HEK293 (cell line): ENCODE data around the gene CCDC112.

ENCODE experiments used
- KLF8 ChIP-seq: fragments of 450-650 bp; formaldehyde crosslinking; IDR thresholded peaks from 2 replicates; pipeline ENCODE4 v1.5.1; 2016; ENCODE audit warnings: missing biosample characterization, missing genetic modification characterization
- PRDM1 ChIP-seq: fragments of 450-650 bp; formaldehyde crosslinking; IDR thresholded peaks from 2 replicates; pipeline ENCODE4; 2016; ENCODE audit warnings: missing biosample characterization, missing genetic modification characterization
- RBAK ChIP-seq: fragments of 450-650 bp; formaldehyde crosslinking; IDR thresholded peaks from 2 replicates; pipeline ENCODE4 v1.5.1; 2016; ENCODE audit warnings: missing biosample characterization, missing genetic modification characterization
- SP2 ChIP-seq: fragments of 450-650 bp; formaldehyde crosslinking; IDR thresholded peaks from 2 replicates; pipeline ENCODE4 v1.5.1; 2016; ENCODE audit warnings: missing biosample characterization, missing genetic modification characterization
- SP3 ChIP-seq: fragments of 450-650 bp; formaldehyde crosslinking; IDR thresholded peaks from 2 replicates; pipeline ENCODE4 v1.5.1; 2016; ENCODE audit warnings: missing biosample characterization, missing genetic modification characterization
- SP7 ChIP-seq: fragments of 450-650 bp; formaldehyde crosslinking; IDR thresholded peaks from 2 replicates; pipeline ENCODE4 v1.5.1; 2016; ENCODE audit warnings: missing biosample characterization, missing genetic modification characterization
- ZNF184 ChIP-seq: fragments of 450-650 bp; IDR thresholded peaks from 2 replicates; pipeline ENCODE4 v1.5.1; 2018; ENCODE audit warnings: missing biosample characterization, mild to moderate bottlenecking, missing genetic modification characterization
- ZNF335 ChIP-seq: fragments of 450-650 bp; formaldehyde crosslinking; conservative IDR thresholded peaks from 2 replicates; pipeline ENCODE4 v1.5.1; 2016; ENCODE audit warnings: missing biosample characterization, missing genetic modification characterization
- ZNF473 ChIP-seq: fragments of 450-650 bp; formaldehyde crosslinking; IDR thresholded peaks from 2 replicates; pipeline ENCODE4 v1.5.1; 2017; ENCODE audit warnings: missing biosample characterization, missing genetic modification characterization
- ZNF501 ChIP-seq: fragments of 450-650 bp; formaldehyde crosslinking; IDR thresholded peaks from 2 replicates; pipeline ENCODE4 v1.5.1; 2016; ENCODE audit warnings: missing biosample characterization, missing genetic modification characterization
- ZNF549 ChIP-seq: fragments of 450-650 bp; IDR thresholded peaks from 2 replicates; pipeline ENCODE4 v1.5.1; 2018; ENCODE audit warnings: missing biosample characterization, missing genetic modification characterization, mild to moderate bottlenecking, inconsistent platforms, moderate library complexity
- ZNF600 ChIP-seq: fragments of 450-650 bp; formaldehyde crosslinking; IDR thresholded peaks from 2 replicates; pipeline ENCODE4 v1.5.1; 2016; ENCODE audit warnings: missing biosample characterization, missing genetic modification characterization
- ZNF629 ChIP-seq: fragments of 450-650 bp; formaldehyde crosslinking; IDR thresholded peaks from 2 replicates; pipeline ENCODE4 v1.5.1; 2017; ENCODE audit warnings: missing biosample characterization, missing genetic modification characterization
- ZNF776 ChIP-seq: fragments of 450-650 bp; formaldehyde crosslinking; IDR thresholded peaks from 2 replicates; pipeline ENCODE4 v1.5.0; 2017; ENCODE audit warnings: missing biosample characterization, missing genetic modification characterization, borderline replicate concordance
- TF ChIP-seq, protein P1 (sequence below): fragments of 450-650 bp; formaldehyde crosslinking; IDR thresholded peaks from 2 replicates; pipeline ENCODE4 v1.5.1; 2016; ENCODE audit warnings: missing biosample characterization, missing genetic modification characterization
- TF ChIP-seq, protein P2 (sequence below): IDR thresholded peaks from 2 replicates; pipeline ENCODE4 v1.6.1; 2011; ENCODE audit warnings: mild to moderate bottlenecking, low read depth, low read length, borderline replicate concordance
- TF ChIP-seq, protein P3 (sequence below): fragments of 450-650 bp; formaldehyde crosslinking; conservative IDR thresholded peaks from 2 replicates; pipeline ENCODE4 v1.5.1; 2016; ENCODE audit warnings: low read depth, missing biosample characterization, missing genetic modification characterization
- TF ChIP-seq, protein P4 (sequence below): fragments of 450-650 bp; formaldehyde crosslinking; IDR thresholded peaks from 2 replicates; pipeline ENCODE4 v1.5.1; 2016; ENCODE audit warnings: missing biosample characterization, missing genetic modification characterization
- TF ChIP-seq, protein P5 (sequence below): fragments of 450-650 bp; formaldehyde crosslinking; IDR thresholded peaks from 2 replicates; pipeline ENCODE4 v1.5.1; 2016; ENCODE audit warnings: missing biosample characterization, missing genetic modification characterization
- TF ChIP-seq, protein P6 (sequence below): fragments of 450-650 bp; formaldehyde crosslinking; IDR thresholded peaks from 2 replicates; pipeline ENCODE4 v1.5.1; 2016; ENCODE audit warnings: missing biosample characterization, missing genetic modification characterization
- TF ChIP-seq, protein P7 (sequence below): fragments of 450-650 bp; IDR thresholded peaks from 2 replicates; pipeline ENCODE4 v1.5.1; 2018; ENCODE audit warnings: missing biosample characterization, missing genetic modification characterization
- TF ChIP-seq, protein P8 (sequence below): fragments of 450-650 bp; formaldehyde crosslinking; IDR thresholded peaks from 2 replicates; pipeline ENCODE4 v1.5.1; 2016; ENCODE audit warnings: missing biosample characterization, missing genetic modification characterization
- TF ChIP-seq, protein P9 (sequence below): fragments of 450-650 bp; formaldehyde crosslinking; IDR thresholded peaks from 2 replicates; pipeline ENCODE4; 2016; ENCODE audit warnings: missing biosample characterization, missing genetic modification characterization

Gene CCDC112

DNA sequence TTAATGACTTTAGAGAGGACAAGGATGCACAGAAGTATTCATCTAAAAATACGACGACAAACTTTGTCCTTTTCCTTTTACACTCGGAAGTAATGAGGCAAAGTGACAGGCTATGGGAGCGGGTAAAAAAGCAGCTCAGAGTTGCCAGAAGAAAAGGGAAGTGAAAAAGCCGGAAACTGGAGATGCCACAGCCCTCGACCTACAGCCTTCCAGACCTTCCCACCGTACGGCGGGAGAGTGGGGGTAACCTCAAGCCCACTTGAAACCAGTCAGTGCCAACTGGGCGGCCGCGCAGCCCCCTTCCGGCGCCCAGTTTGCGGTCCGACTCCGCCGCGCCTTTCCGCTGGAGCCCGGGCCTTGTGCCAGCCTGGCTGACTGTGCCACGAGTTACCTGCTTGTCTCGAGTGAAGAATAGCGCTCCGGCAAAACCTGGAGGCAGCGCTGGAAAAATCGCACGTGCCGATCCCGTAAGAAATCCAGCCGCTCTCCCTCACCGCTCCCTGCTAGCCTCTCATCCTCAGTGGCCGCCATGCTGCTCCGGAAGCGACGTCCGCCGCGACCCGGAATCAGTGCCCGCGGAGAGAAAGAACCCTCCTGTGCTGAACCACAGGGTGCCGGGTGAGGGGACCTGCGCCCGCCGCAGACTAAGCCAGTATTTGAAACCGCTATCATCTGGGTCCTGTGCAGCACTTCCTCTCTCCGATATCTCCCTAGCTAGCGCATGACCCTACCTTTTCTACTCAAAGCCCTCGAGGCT, 34.0 kb downstream of the CCDC112 start, which contains the start of gene PGGT1B (continued):
- TF ChIP-seq SP3 (peak; percentile 46), KLF8 (tag by site-specific recombination) (peak; percentile 37; the same call in 1 of the 2 replicates), PRDM1 (tag by site-specific recombination) (no peak), SP2 (tag by site-specific recombination) (peak; percentile 69), SP7 (tag by site-specific recombination) (peak; percentile 67), ZNF501 (tag by site-specific recombination) (peak; percentile 96), ZNF776 (no peak), ZNF549 (tag by site-specific recombination) (no peak), ZNF600 (tag by site-specific recombination) (peak; percentile 79), ZNF629 (tag by site-specific recombination) (peak; percentile 66), ZNF335 (peak; percentile 95), ZNF184 (tag by site-specific recombination) (0 out of 2 replicates have a peak, but pooled peaks have one; percentile 8), ZNF473 (tag by site-specific recombination) (no peak), RBAK (tag by site-specific recombination) (no peak)
- TF ChIP-seq, protein P1, sequence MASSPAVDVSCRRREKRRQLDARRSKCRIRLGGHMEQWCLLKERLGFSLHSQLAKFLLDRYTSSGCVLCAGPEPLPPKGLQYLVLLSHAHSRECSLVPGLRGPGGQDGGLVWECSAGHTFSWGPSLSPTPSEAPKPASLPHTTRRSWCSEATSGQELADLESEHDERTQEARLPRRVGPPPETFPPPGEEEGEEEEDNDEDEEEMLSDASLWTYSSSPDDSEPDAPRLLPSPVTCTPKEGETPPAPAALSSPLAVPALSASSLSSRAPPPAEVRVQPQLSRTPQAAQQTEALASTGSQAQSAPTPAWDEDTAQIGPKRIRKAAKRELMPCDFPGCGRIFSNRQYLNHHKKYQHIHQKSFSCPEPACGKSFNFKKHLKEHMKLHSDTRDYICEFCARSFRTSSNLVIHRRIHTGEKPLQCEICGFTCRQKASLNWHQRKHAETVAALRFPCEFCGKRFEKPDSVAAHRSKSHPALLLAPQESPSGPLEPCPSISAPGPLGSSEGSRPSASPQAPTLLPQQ (tag by site-specific recombination): peak; percentile 59; the same call in 1 of the 2 replicates
- TF ChIP-seq, protein P2, sequence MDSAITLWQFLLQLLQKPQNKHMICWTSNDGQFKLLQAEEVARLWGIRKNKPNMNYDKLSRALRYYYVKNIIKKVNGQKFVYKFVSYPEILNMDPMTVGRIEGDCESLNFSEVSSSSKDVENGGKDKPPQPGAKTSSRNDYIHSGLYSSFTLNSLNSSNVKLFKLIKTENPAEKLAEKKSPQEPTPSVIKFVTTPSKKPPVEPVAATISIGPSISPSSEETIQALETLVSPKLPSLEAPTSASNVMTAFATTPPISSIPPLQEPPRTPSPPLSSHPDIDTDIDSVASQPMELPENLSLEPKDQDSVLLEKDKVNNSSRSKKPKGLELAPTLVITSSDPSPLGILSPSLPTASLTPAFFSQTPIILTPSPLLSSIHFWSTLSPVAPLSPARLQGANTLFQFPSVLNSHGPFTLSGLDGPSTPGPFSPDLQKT: no peak
- TF ChIP-seq, protein P3, sequence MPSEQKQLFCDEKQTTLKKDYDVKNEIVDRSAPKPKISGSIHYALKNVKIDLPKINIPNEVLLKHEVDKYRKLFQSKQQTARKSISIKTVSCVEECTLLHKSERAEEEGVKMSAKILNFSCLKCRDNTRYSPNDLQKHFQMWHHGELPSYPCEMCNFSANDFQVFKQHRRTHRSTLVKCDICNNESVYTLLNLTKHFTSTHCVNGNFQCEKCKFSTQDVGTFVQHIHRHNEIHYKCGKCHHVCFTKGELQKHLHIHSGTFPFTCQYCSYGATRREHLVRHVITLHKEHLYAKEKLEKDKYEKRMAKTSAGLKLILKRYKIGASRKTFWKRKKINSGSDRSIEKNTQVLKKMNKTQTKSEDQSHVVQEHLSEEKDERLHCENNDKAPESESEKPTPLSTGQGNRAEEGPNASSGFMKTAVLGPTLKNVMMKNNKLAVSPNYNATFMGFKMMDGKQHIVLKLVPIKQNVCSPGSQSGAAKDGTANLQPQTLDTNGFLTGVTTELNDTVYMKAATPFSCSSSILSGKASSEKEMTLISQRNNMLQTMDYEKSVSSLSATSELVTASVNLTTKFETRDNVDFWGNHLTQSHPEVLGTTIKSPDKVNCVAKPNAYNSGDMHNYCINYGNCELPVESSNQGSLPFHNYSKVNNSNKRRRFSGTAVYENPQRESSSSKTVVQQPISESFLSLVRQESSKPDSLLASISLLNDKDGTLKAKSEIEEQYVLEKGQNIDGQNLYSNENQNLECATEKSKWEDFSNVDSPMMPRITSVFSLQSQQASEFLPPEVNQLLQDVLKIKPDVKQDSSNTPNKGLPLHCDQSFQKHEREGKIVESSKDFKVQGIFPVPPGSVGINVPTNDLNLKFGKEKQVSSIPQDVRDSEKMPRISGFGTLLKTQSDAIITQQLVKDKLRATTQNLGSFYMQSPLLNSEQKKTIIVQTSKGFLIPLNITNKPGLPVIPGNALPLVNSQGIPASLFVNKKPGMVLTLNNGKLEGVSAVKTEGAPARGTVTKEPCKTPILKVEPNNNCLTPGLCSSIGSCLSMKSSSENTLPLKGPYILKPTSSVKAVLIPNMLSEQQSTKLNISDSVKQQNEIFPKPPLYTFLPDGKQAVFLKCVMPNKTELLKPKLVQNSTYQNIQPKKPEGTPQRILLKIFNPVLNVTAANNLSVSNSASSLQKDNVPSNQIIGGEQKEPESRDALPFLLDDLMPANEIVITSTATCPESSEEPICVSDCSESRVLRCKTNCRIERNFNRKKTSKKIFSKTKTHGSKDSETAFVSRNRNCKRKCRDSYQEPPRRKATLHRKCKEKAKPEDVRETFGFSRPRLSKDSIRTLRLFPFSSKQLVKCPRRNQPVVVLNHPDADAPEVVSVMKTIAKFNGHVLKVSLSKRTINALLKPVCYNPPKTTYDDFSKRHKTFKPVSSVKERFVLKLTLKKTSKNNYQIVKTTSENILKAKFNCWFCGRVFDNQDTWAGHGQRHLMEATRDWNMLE (tag by site-specific recombination): peak; percentile 100
- TF ChIP-seq, protein P4, sequence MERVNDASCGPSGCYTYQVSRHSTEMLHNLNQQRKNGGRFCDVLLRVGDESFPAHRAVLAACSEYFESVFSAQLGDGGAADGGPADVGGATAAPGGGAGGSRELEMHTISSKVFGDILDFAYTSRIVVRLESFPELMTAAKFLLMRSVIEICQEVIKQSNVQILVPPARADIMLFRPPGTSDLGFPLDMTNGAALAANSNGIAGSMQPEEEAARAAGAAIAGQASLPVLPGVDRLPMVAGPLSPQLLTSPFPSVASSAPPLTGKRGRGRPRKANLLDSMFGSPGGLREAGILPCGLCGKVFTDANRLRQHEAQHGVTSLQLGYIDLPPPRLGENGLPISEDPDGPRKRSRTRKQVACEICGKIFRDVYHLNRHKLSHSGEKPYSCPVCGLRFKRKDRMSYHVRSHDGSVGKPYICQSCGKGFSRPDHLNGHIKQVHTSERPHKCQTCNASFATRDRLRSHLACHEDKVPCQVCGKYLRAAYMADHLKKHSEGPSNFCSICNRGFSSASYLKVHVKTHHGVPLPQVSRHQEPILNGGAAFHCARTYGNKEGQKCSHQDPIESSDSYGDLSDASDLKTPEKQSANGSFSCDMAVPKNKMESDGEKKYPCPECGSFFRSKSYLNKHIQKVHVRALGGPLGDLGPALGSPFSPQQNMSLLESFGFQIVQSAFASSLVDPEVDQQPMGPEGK (tag by site-specific recombination): peak; percentile 46; the same call in 1 of the 2 replicates
- TF ChIP-seq, protein P5, sequence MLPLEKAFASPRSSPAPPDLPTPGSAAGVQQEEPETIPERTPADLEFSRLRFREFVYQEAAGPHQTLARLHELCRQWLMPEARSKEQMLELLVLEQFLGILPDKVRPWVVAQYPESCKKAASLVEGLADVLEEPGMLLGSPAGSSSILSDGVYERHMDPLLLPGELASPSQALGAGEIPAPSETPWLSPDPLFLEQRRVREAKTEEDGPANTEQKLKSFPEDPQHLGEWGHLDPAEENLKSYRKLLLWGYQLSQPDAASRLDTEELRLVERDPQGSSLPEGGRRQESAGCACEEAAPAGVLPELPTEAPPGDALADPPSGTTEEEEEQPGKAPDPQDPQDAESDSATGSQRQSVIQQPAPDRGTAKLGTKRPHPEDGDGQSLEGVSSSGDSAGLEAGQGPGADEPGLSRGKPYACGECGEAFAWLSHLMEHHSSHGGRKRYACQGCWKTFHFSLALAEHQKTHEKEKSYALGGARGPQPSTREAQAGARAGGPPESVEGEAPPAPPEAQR: no peak
- TF ChIP-seq, protein P6, sequence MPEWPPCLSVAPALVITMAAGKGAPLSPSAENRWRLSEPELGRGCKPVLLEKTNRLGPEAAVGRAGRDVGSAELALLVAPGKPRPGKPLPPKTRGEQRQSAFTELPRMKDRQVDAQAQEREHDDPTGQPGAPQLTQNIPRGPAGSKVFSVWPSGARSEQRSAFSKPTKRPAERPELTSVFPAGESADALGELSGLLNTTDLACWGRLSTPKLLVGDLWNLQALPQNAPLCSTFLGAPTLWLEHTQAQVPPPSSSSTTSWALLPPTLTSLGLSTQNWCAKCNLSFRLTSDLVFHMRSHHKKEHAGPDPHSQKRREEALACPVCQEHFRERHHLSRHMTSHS: no peak
- TF ChIP-seq, protein P7, sequence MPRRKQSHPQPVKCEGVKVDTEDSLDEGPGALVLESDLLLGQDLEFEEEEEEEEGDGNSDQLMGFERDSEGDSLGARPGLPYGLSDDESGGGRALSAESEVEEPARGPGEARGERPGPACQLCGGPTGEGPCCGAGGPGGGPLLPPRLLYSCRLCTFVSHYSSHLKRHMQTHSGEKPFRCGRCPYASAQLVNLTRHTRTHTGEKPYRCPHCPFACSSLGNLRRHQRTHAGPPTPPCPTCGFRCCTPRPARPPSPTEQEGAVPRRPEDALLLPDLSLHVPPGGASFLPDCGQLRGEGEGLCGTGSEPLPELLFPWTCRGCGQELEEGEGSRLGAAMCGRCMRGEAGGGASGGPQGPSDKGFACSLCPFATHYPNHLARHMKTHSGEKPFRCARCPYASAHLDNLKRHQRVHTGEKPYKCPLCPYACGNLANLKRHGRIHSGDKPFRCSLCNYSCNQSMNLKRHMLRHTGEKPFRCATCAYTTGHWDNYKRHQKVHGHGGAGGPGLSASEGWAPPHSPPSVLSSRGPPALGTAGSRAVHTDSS: no peak
- TF ChIP-seq, protein P8, sequence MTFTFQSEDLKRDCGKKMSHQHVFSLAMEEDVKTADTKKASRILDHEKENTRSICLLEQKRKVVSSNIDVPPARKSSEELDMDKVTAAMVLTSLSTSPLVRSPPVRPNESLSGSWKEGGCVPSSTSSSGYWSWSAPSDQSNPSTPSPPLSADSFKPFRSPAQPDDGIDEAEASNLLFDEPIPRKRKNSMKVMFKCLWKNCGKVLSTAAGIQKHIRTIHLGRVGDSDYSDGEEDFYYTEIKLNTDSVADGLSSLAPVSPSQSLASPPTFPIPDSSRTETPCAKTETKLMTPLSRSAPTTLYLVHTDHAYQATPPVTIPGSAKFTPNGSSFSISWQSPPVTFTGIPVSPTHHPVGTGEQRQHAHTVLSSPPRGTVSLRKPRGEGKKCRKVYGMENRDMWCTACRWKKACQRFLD (tag by site-specific recombination): no peak
- TF ChIP-seq, protein P9, sequence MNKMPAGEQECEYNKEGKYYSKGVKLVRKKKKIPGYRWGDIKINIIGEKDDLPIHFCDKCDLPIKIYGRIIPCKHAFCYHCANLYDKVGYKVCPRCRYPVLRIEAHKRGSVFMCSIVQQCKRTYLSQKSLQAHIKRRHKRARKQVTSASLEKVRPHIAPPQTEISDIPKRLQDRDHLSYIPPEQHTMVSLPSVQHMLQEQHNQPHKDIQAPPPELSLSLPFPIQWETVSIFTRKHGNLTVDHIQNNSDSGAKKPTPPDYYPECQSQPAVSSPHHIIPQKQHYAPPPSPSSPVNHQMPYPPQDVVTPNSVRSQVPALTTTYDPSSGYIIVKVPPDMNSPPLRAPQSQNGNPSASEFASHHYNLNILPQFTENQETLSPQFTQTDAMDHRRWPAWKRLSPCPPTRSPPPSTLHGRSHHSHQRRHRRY (tag by site-specific recombination): no peak
